ENCODE measurements around the gene ATP12A.

The ATP12A gene

DNA sequence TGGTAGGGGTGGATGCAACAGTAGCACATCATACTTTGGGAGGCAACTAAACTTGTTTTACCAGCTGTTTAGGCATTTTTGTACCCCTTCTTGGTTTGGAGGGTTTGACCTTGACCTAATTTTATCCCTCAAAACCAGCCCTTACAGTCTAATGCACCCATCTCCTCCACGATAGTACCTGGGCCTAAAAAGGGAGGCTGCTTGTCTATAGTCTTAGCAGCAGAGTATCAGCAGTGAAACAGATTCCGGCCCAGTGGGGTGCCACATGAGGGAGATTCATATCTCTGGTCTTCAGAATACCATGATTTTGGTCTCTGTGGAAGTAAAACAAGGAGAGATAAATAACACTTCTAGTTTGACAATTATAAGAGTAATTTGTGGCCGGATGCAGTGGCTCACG, 39.5 kb upstream of the ATP12A start:
- H3K4me3 ChIP-seq (ENCODE audit: low read depth, low read length), result no peak overlapping the region
- TF ChIP-seq, protein P1, sequence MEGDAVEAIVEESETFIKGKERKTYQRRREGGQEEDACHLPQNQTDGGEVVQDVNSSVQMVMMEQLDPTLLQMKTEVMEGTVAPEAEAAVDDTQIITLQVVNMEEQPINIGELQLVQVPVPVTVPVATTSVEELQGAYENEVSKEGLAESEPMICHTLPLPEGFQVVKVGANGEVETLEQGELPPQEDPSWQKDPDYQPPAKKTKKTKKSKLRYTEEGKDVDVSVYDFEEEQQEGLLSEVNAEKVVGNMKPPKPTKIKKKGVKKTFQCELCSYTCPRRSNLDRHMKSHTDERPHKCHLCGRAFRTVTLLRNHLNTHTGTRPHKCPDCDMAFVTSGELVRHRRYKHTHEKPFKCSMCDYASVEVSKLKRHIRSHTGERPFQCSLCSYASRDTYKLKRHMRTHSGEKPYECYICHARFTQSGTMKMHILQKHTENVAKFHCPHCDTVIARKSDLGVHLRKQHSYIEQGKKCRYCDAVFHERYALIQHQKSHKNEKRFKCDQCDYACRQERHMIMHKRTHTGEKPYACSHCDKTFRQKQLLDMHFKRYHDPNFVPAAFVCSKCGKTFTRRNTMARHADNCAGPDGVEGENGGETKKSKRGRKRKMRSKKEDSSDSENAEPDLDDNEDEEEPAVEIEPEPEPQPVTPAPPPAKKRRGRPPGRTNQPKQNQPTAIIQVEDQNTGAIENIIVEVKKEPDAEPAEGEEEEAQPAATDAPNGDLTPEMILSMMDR (IDR thresholded peaks at IDR 0.05; ENCODE audit: low read depth, low read length), result no peak
- in situ Hi-C loops (cut with HindIII; ENCODE audit: low sequenced_read_pairs), result no loop called here
- no peak for DNase-seq (ENCODE audit: low read depth, low spot score)

GRCh38 chr13:24642219-24642618, 38.0 kb upstream of the ATP12A start:
- DNase-seq (ENCODE audit: low read depth, low spot score), result no peak
- H3K4me3 ChIP-seq (ENCODE audit: low read depth, low read length), result no peak overlapping the region
- in situ Hi-C loops (cut with HindIII; ENCODE audit: low sequenced_read_pairs), result no loop called here
- TF ChIP-seq, protein P1 (IDR thresholded peaks at IDR 0.05; ENCODE audit: low read depth, low read length), result no peak

DNA sequence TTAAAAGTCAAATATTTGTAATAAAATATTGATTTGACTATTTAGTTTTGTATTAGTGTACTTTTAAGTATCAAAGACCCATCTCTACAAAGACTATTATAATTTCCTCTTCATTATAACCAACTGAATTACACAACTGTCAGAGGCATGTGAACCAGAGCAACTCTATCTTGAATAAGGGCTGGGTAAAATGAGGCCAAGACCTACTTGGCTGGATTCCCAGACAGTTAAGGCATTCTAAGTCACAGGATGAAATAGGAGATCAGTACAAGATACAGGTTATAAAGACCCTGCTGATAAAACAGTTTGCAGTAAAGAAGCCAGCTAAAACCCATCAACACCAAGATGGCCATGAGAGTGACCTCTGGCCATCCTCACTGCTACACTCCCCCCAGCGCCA, 36.2 kb upstream of the ATP12A start:
- TF ChIP-seq, protein P1 (IDR thresholded peaks at IDR 0.05; ENCODE audit: low read depth, low read length), result no peak
- DNase-seq (ENCODE audit: low read depth, low spot score), result peak; percentile 40
- in situ Hi-C loops (cut with HindIII; ENCODE audit: low sequenced_read_pairs), result no loop called here
- no peak overlapping the region for H3K4me3 ChIP-seq (ENCODE audit: low read depth, low read length)

GRCh38 chr13:24648271-24648670, 31.9 kb upstream of the ATP12A start:
- TF ChIP-seq, protein P1 (IDR thresholded peaks at IDR 0.05; ENCODE audit: low read depth, low read length), result no peak
- in situ Hi-C loops (cut with HindIII; ENCODE audit: low sequenced_read_pairs), result no loop called here
- H3K4me3 ChIP-seq (ENCODE audit: low read depth, low read length), result no peak overlapping the region
- no peak for DNase-seq (ENCODE audit: low read depth, low spot score)

GRCh38 chr13:24648983-24649687, 31.1 kb upstream of the ATP12A start:
- DNase-seq (ENCODE audit: low read depth, low spot score), result no peak
- TF ChIP-seq, protein P1 (IDR thresholded peaks at IDR 0.05; ENCODE audit: low read depth, low read length), result no peak
- in situ Hi-C loops (cut with HindIII; ENCODE audit: low sequenced_read_pairs), result no loop called here
- no peak overlapping the region for H3K4me3 ChIP-seq (ENCODE audit: low read depth, low read length)

- DNase-seq (ENCODE audit: low read depth, low spot score), result no peak
- TF ChIP-seq, protein P1 (IDR thresholded peaks at IDR 0.05; ENCODE audit: low read depth, low read length), result no peak
- no peak overlapping the region for H3K4me3 ChIP-seq (ENCODE audit: low read depth, low read length)
- in situ Hi-C loops (cut with HindIII; ENCODE audit: low sequenced_read_pairs), result no loop called here
These were observed 30.5 kb upstream of the ATP12A start for GRCh38 chr13:24649688-24650043.

Measured in astrocyte of the spinal cord (primary cell).